T-cell (primary cell): ENCODE data around the gene NAMPT. TPM values are rescaled to one million over a fixed set of nuclear protein-coding genes. Genes with fewer than 3 reads are reported as not detected.
"Not testable (repeated sequence)": the region's sequence is repeated elsewhere in the genome, so short reads cannot be mapped to it uniquely, and the experiment has no call there.

Experiments
- ATAC-seq, 4 experiments: fragments of 200-7000 bp in 3 of 4; fragments of 150-1000 bp in 1 of 4; cut with Tn5 transposase; replicated peaks in 1 of 4; 1 replicate in 3 of 4; 2 replicates in 1 of 4; pipeline ENCODE4 v1.10.0; 2021; ENCODE audit warnings: moderate library complexity in 3 of 4, mild to moderate bottlenecking in 2 of 4, moderate number of reproducible peaks in 1 of 4
- CTCF ChIA-PET, 2 donors: fragments of 300-600 bp; sonication (Branson Sonifier 250); formaldehyde crosslinking; loops; one replicate each; lab custom pipeline; 2022; ENCODE audit warnings: antibody characterized with exemption in 2 of 2; lab: Charles Lee
- POLR2A ChIA-PET, 2 donors: fragments of 300-600 bp; sonication (Branson Sonifier 250); formaldehyde crosslinking; loops; one replicate each; lab custom pipeline; 2022; ENCODE audit warnings: antibody characterized with exemption in 2 of 2; lab: Charles Lee
- DNase-seq, 35 experiments: peaks; one replicate each; pipeline versions ENCODE4 v3.0.0 to v3.0.0-alpha.2; 2013 to 2023
- H3K27ac ChIP-seq: one replicate; pipeline ENCODE4 v1.5.1; 2013; ENCODE audit warnings: low read length
- H3K27me3 ChIP-seq, 2 experiments: replicated peaks in 1 of 2; 1 replicate in 1 of 2; 2 replicates in 1 of 2; pipeline versions ENCODE4 v1.6.1 to v1.7.0; 2013; ENCODE audit warnings: low read length in 1 of 2, mixed read lengths in 1 of 2; ENCODE audit not compliant: control insufficient read depth in 2 of 2, insufficient read depth in 2 of 2; ENCODE audit errors: extremely low read depth in 1 of 2
- H3K36me3 ChIP-seq, 2 donors: 1 replicate in 1 of 2; 2 replicates in 1 of 2; pipeline versions ENCODE4 v1.6.1 to v1.7.0; 2013; ENCODE audit warnings: low read length in 1 of 2; ENCODE audit not compliant: control insufficient read depth in 2 of 2, insufficient read depth in 1 of 2; ENCODE audit errors: extremely low read depth in 1 of 2
- H3K4me1 ChIP-seq, 2 experiments: 1 replicate in 1 of 2; 2 replicates in 1 of 2; pipeline versions ENCODE4 v1.6.1 to v1.7.0; 2013; ENCODE audit warnings: low read length in 2 of 2, mixed read lengths in 1 of 2; ENCODE audit not compliant: insufficient read depth in 2 of 2, control insufficient read depth in 1 of 2; ENCODE audit errors: extremely low read depth in 1 of 2
- H3K4me3 ChIP-seq, 2 donors: 1 replicate in 1 of 2; 2 replicates in 1 of 2; pipeline versions ENCODE4 v1.5.1 to v1.7.0; 2013; ENCODE audit warnings: mild to moderate bottlenecking in 2 of 2, low read length in 1 of 2, moderate library complexity in 1 of 2; ENCODE audit not compliant: control insufficient read depth in 1 of 2; ENCODE audit errors: extremely low read depth in 1 of 2
- H3K9me3 ChIP-seq: 2 replicates; pipeline ENCODE4 v1.7.0; 2013
- H3K27ac Mint-ChIP-seq, 2 donors: one replicate each; pipeline ENCODE4 v1.8.0; 2020 to 2021; ENCODE audit warnings: mild to moderate bottlenecking in 2 of 2, mixed read lengths in 2 of 2
- H3K27me3 Mint-ChIP-seq, 2 donors: one replicate each; pipeline ENCODE4 v1.8.0; 2021 to 2022; ENCODE audit warnings: mixed read lengths in 2 of 2
- H3K36me3 Mint-ChIP-seq: one replicate; pipeline ENCODE4 v1.8.0; 2021; ENCODE audit warnings: mixed read lengths
- H3K4me1 Mint-ChIP-seq, 3 donors: one replicate each; pipeline ENCODE4 v1.8.0; 2020 to 2022; ENCODE audit warnings: mixed read lengths in 3 of 3, mild to moderate bottlenecking in 1 of 3
- H3K4me3 Mint-ChIP-seq, 3 donors: one replicate each; pipeline ENCODE4 v1.8.0; 2020 to 2022; ENCODE audit warnings: mild to moderate bottlenecking in 3 of 3, mixed read lengths in 3 of 3, moderate library complexity in 3 of 3
- H3K9me3 Mint-ChIP-seq, 3 donors: one replicate each; pipeline ENCODE4 v1.8.0; 2020 to 2022; ENCODE audit warnings: mixed read lengths in 3 of 3
- WGBS: methylation state at CpG from one replicate; pipeline ENCODE4 v1.1.5; 2013; ENCODE audit warnings: missing lambda C conversion rate; ENCODE audit not compliant: insufficient coverage; 5-methylcytosine and 5-hydroxymethylcytosine counted together
- total RNA-seq, 35 experiments: library from RNA in 6 of 35; stranded (reverse) in 6 of 35; fragments of 120-200 nt in 1 of 35; gene quantifications; one replicate each; pipeline versions ENCODE4 v1.2.1 to v1.2.4 and lab custom pipeline; 2013 to 2026

Gene NAMPT
- total RNA-seq, 5 donors from 2014 or later (not counting 1 experiment from before 2014, with no cell fraction given) = 22.4 to 151 (median 28.2) TPM

DNA sequence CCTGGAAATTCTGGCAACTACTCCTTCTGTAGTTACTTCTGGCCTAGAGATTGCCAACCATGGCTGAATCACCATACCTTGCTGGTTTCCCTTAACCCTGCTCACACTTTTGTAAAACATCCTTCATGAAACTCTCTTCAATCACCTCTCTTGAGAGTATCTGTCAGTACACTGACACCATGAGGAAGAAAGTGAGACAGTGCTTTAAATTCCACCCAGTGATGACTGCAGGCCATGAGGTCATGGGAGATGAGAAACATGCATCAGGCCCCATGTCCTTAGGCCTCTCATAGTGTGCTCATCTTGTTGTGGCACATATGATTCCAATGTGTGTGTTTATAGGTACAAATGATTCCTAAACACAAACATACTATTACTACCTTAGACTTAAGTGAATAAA lies 24.6 kb upstream of the NAMPT start:
- H3K4me3 Mint-ChIP-seq = no peak overlapping the region
- no peaks in the 10 kb centered on the region for H3K9me3 ChIP-seq
- DNase-seq = no peak
- CTCF ChIA-PET = no interaction called here
- no peaks in the 10 kb centered on the region for H3K4me1 ChIP-seq
- POLR2A ChIA-PET = no interaction called here
- no peak overlapping the region for H3K27ac Mint-ChIP-seq
- no peaks in the 10 kb centered on the region for H3K36me3 Mint-ChIP-seq
- no peak overlapping the region for H3K27ac ChIP-seq
- H3K27me3 Mint-ChIP-seq = peaks cover 5 to 8% of the 10 kb centered on the region in 2 donors
- H3K4me3 ChIP-seq = no peak overlapping the region
- no peaks in the 10 kb centered on the region for H3K36me3 ChIP-seq
- H3K9me3 Mint-ChIP-seq = no peaks in the 10 kb centered on the region
- no peaks in the 10 kb centered on the region for H3K4me1 Mint-ChIP-seq
- ATAC-seq = no peak
- H3K27me3 ChIP-seq = peaks cover 0 to 4% of the 10 kb centered on the region in 2 experiments

GRCh38 chr7:106306256-106306655 lies 21.5 kb upstream of the NAMPT start:
- peaks cover 3% of the 10 kb centered on the region for H3K36me3 Mint-ChIP-seq
- peaks cover 18 to 19% of the 10 kb centered on the region in 2 donors for H3K27me3 Mint-ChIP-seq
- CTCF ChIA-PET = no interaction called here
- peaks cover 0 to 7% of the 10 kb centered on the region in 2 experiments for H3K27me3 ChIP-seq
- H3K9me3 ChIP-seq = no peaks in the 10 kb centered on the region
- no peak overlapping the region for H3K27ac ChIP-seq
- peaks cover 8 to 17% (median 16%) of the 10 kb centered on the region in 3 donors for H3K9me3 Mint-ChIP-seq
- no peak overlapping the region for H3K27ac Mint-ChIP-seq
- DNase-seq (no peak), ATAC-seq (no peak)
- WGBS = no CpG with 5 or more reads among the region's 3 CpGs
- no peaks in the 10 kb centered on the region for H3K4me1 Mint-ChIP-seq
- H3K4me1 ChIP-seq = no peaks in the 10 kb centered on the region
- POLR2A ChIA-PET = no interaction called here
- H3K4me3 Mint-ChIP-seq = no peak overlapping the region
- H3K36me3 ChIP-seq = no peaks in the 10 kb centered on the region
- no peak overlapping the region for H3K4me3 ChIP-seq

- H3K27ac ChIP-seq = no peak overlapping the region
- ChIA-PET POLR2A (no interaction called here), CTCF (no interaction called here)
- H3K27me3 ChIP-seq = peaks cover 0 to 7% of the 10 kb centered on the region in 2 experiments
- no peaks in the 10 kb centered on the region for H3K9me3 ChIP-seq
- H3K4me1 ChIP-seq = no peaks in the 10 kb centered on the region
- no peak for ATAC-seq
- Mint-ChIP-seq H3K27me3 (peaks cover 20 to 22% of the 10 kb centered on the region in 2 donors), H3K9me3 (peaks cover 11 to 21% (median 19%) of the 10 kb centered on the region in 3 donors), H3K27ac (no peak overlapping the region), H3K4me3 (no peak overlapping the region), H3K4me1 (no peaks in the 10 kb centered on the region), H3K36me3 (peaks cover 5% of the 10 kb centered on the region)
- 78% methylated on average over 3 of the region's 3 CpGs for WGBS
- DNase-seq = no peak
- H3K36me3 ChIP-seq = no peaks in the 10 kb centered on the region
- no peak overlapping the region for H3K4me3 ChIP-seq
These were observed 20.9 kb upstream of the NAMPT start for GRCh38 chr7:106305732-106306131.

GRCh38 chr7:106304568-106304967 lies 19.8 kb upstream of the NAMPT start:
- POLR2A ChIA-PET = no interaction called here
- no peak overlapping the region for H3K27ac Mint-ChIP-seq

DNA sequence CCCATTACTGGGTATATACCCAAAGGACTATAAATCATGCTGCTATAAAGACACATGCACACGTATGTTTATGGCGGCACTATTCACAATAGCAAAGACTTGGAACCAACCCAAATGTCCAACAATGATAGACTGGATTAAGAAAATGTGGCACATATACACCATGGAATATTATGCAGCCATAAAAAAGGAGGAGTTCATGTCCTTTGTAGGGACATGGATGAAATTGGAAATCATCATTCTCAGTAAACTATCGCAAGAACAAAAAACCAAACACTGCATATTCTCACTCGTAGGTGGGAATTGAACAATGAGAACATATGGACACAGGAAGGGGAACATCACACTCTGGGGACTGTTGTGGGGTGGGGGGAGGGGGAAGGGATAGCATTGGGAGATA lies 13.8 kb upstream of the NAMPT start:
- DNase-seq, H3K4me1 Mint-ChIP-seq, H3K4me3 ChIP-seq, H3K27me3 ChIP-seq, H3K27ac Mint-ChIP-seq, H3K27ac ChIP-seq, H3K36me3 ChIP-seq, H3K36me3 Mint-ChIP-seq, H3K4me1 ChIP-seq, POLR2A ChIA-PET, CTCF ChIA-PET, H3K9me3 ChIP-seq, ATAC-seq, H3K4me3 Mint-ChIP-seq: not testable (repeated sequence)
- no CpG with 5 or more reads among the region's 4 CpGs for WGBS
- peaks cover 14 to 24% of the 10 kb centered on the region in 2 donors for H3K27me3 Mint-ChIP-seq
- H3K9me3 Mint-ChIP-seq = peaks cover 11 to 21% (median 18%) of the 10 kb centered on the region in 3 donors

More at GRCh38 chr7:106304568-106304967, 19.8 kb upstream of the NAMPT start:
- H3K4me3 Mint-ChIP-seq = no peak overlapping the region
- Histone ChIP-seq H3K9me3 (no peaks in the 10 kb centered on the region), H3K27me3 (peaks cover 0 to 7% of the 10 kb centered on the region in 2 experiments), H3K4me3 (no peak overlapping the region), H3K36me3 (no peaks in the 10 kb centered on the region), H3K4me1 (no peaks in the 10 kb centered on the region), H3K27ac (no peak overlapping the region)
- no peak for ATAC-seq
- peaks cover 20 to 22% of the 10 kb centered on the region in 2 donors for H3K27me3 Mint-ChIP-seq
- WGBS = no CpG with 5 or more reads among the region's 2 CpGs
- no peak for DNase-seq
- peaks cover 5% of the 10 kb centered on the region for H3K36me3 Mint-ChIP-seq
- H3K4me1 Mint-ChIP-seq = no peaks in the 10 kb centered on the region
- CTCF ChIA-PET = interaction anchor here in 1 of 2 donors (0.7 kb wide), 1 partner anchor 18 kb away, joined by 3 read pairs; no protein-coding TSS in a partner anchor
- peaks cover 11 to 21% (median 19%) of the 10 kb centered on the region in 3 donors for H3K9me3 Mint-ChIP-seq

GRCh38 chr7:106298155-106298554 lies 13.4 kb upstream of the NAMPT start:
- H3K27ac Mint-ChIP-seq, ATAC-seq, H3K36me3 Mint-ChIP-seq, DNase-seq, H3K4me1 ChIP-seq, H3K4me3 ChIP-seq, H3K4me1 Mint-ChIP-seq, H3K4me3 Mint-ChIP-seq, H3K27me3 ChIP-seq, POLR2A ChIA-PET, CTCF ChIA-PET, H3K36me3 ChIP-seq, H3K27ac ChIP-seq, H3K9me3 ChIP-seq: not testable (repeated sequence)
- H3K9me3 Mint-ChIP-seq = peaks cover 11 to 19% (median 14%) of the 10 kb centered on the region in 3 donors
- H3K27me3 Mint-ChIP-seq = peaks cover 14 to 24% of the 10 kb centered on the region in 2 donors
- WGBS = no CpG with 5 or more reads among the region's 4 CpGs

DNA sequence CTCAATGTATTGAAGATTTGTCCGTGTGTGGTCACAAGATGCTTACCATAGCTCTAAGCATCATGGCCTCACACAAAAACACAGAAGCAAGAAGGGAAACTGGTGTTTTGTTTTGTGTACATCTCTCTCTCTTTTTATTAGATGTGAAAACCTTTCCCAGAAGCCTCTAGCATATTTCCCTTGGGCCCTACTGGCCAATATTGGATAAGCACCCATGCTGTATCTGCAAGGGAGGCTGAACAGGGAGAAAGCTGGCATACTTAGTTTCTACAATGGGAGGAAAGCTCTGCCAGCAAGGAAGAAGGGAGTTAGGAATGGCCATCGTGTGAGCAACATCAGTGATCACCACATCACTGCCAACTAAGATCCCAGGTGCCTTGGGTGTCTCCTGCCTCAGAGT lies 9.6 kb upstream of the NAMPT start:
- H3K36me3 Mint-ChIP-seq = no peaks in the 10 kb centered on the region

More for the DNA sequence above, 9.6 kb upstream of the NAMPT start:
- no peaks in the 10 kb centered on the region for H3K4me1 Mint-ChIP-seq
- ATAC-seq (no peak), DNase-seq (no peak)
- peaks cover 11 to 24% of the 10 kb centered on the region in 2 donors for H3K27me3 Mint-ChIP-seq
- no peaks in the 10 kb centered on the region for H3K9me3 Mint-ChIP-seq
- Histone ChIP-seq H3K36me3 (no peaks in the 10 kb centered on the region), H3K27me3 (peaks cover 0 to 2% of the 10 kb centered on the region in 2 experiments), H3K9me3 (no peaks in the 10 kb centered on the region), H3K4me3 (no peak overlapping the region), H3K27ac (no peak overlapping the region), H3K4me1 (no peaks in the 10 kb centered on the region)
- WGBS = no CpG with 5 or more reads among the region's 2 CpGs
- H3K27ac Mint-ChIP-seq = no peak overlapping the region
- CTCF ChIA-PET = no interaction called here
- POLR2A ChIA-PET = no interaction called here
- no peak overlapping the region for H3K4me3 Mint-ChIP-seq
